ENCODE measurements around the gene PCMTD2.

- TF ChIP-seq POLR2A (IDR thresholded peaks at IDR 0.05) (no peak), CTCF (IDR thresholded peaks at IDR 0.05) (no peak)
Observed at GRCh38 chr20:64207641-64208590, 47.6 kb upstream of the PCMTD2 start.

Measured in sigmoid colon (tissue), 3 donors.